Adrenal gland (tissue), 12 donors: ENCODE results near the gene DDR1. TPM values are rescaled to one million over a fixed set of nuclear protein-coding genes. Genes with fewer than 3 reads are reported as not detected.
"Not testable (repeated sequence)": the region's sequence is repeated elsewhere in the genome, so short reads cannot be mapped to it uniquely, and the experiment has no call there.

Experiments used
- DNase-seq, 7 donors: peaks; one replicate each; pipeline ENCODE4 v3.0.0-alpha.2; 2019 to 2020
- H3K27ac ChIP-seq, 5 donors: fragments of 200-600 bp; sonication (generic) in 4 of 5; 1 replicate in 3 of 5; 2 replicates in 2 of 5; pipeline versions ENCODE4 v1.5.1 to v1.8.0; 2016 to 2020; ENCODE audit warnings: mild to moderate bottlenecking in 1 of 5
- H3K27me3 ChIP-seq: fragments of 200-600 bp; 2 replicates; pipeline ENCODE4 v1.8.0; 2021
- H3K36me3 ChIP-seq, 2 donors: fragments of 200-600 bp; replicated peaks in 1 of 2; 1 replicate in 1 of 2; 2 replicates in 1 of 2; pipeline versions ENCODE4 v1.5.1 to v1.8.0; 2018 to 2022
- H3K4me1 ChIP-seq, 2 donors: fragments of 200-600 bp; replicated peaks in 1 of 2; 1 replicate in 1 of 2; 2 replicates in 1 of 2; pipeline versions ENCODE4 v1.5.1 to v1.8.0; 2018 to 2021
- H3K4me3 ChIP-seq, 4 donors: fragments of 200-600 bp; sonication (generic) in 3 of 4; one replicate each; pipeline ENCODE4 v1.5.1; 2016 to 2018
- H3K9me3 ChIP-seq, 3 donors: fragments of 200-600 bp; sonication (generic) in 1 of 3; replicated peaks in 1 of 3; 1 replicate in 2 of 3; 2 replicates in 1 of 3; pipeline versions ENCODE4 v1.5.1 to v1.8.0; 2016 to 2021
- POLR2A ChIP-seq, 2 donors: fragments of 450-650 bp; IDR thresholded peaks; one replicate each; pipeline ENCODE4 v1.6.1; 2017; ENCODE audit warnings: antibody characterized with exemption in 2 of 2, mild to moderate bottlenecking in 2 of 2, moderate library complexity in 1 of 2
- WGBS, 4 donors: extraction: QIAGEN DNeasy Blood & Tissue Kit in 2 of 4; methylation state at CpG; one replicate each; pipeline versions ENCODE4 v1.1.5 to v1.1.7; 2013 to 2017; 5-methylcytosine and 5-hydroxymethylcytosine counted together
- intact Hi-C, 2 donors: fragments of 100-400 bp; cut with DNase I; formaldehyde crosslinking; loops; one replicate each; pipeline versions ENCODE4 v1.14.1 to v1.15.0; 2022 to 2023
- polyA plus RNA-seq, 3 donors: library from polyadenylated mRNA; stranded (reverse); fragments of 200-250 nt in 2 of 3; fragments of 350-450 nt in 1 of 3; fragmentation: Illumina TruSeq in 1 of 3; extraction: RNeasy Lipid Tissue Mini Kit (QIAGEN cat#74804) in 1 of 3; gene quantifications; one replicate each; pipeline ENCODE4 v1.2.3, GENCODE V29; 2013 to 2014
- total RNA-seq, 9 donors: library from RNA; depleted of rRNA in 4 of 9; stranded (reverse); fragments of >200 nt in 4 of 9; fragments of 120-200 nt in 1 of 9; fragmentation: NEBNext Ultra II Directional in 1 of 9; extraction: Animal tissue kit (Norgen Biotek cat#: 25700) in 1 of 9; gene quantifications; one replicate each; pipeline versions ENCODE4 v1.1.0 to v1.2.4, GENCODE V29; 2013 to 2023
- TF ChIP-seq, protein P1 (sequence below), 6 experiments: fragments of 450-650 bp in 4 of 6; fragments of 200-600 bp in 2 of 6; sonication (generic) in 1 of 6; IDR thresholded peaks; 1 replicate in 5 of 6; 2 replicates in 1 of 6; pipeline versions ENCODE4 v1.5.1 to v1.8.0; 2016 to 2021; ENCODE audit warnings: antibody characterized with exemption in 6 of 6, mild to moderate bottlenecking in 2 of 6, moderate library complexity in 1 of 6
- donor health status: healthy with polysubstance abuse.
- donor health status: Bipolar disorder and iron deficiency.
- donor health status: DM: yes; HTN: yes; CAD: no.
- donor health status: DM: no; HTN: no; CAD: no.
- donor health status: DM: no; HTN: no; CAD: no.
- donor health status: DM: yes; HTN: yes; CAD: no.

Gene DDR1
- total and polyA plus RNA-seq, 12 donors: 18.0 to 239 (median 63.9) TPM

DNA sequence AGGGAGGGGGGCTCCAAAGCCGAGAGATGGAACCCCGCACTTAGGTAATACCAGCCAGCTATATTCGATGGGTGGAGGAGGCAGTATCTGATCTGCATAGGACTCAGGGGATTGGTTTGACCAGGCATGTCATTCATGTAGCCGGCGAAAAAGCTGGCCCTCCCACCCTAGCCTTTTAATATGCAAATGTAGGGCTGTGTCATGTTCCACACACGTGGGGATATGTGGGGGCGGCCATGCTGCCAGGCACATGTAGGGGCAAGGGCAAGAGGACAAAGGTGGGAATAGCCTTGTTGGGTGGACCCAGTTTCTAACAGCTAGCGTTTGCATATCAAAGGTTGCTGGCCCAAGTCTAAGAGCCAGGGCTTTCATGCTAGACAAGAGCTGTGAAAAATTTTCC lies 39.1 kb upstream of the DDR1 start:
- H3K27me3 ChIP-seq: no peaks in the 10 kb centered on the region
- H3K9me3 ChIP-seq: no peaks in the 10 kb centered on the region
- H3K27ac ChIP-seq: no peak overlapping the region
- peaks cover 0 to 19% of the 10 kb centered on the region in 2 donors for H3K4me1 ChIP-seq
- H3K36me3 ChIP-seq: no peaks in the 10 kb centered on the region
- H3K4me3 ChIP-seq: no peak overlapping the region
- no peak for DNase-seq
- TF ChIP-seq POLR2A (IDR thresholded peaks at IDR 0.05): no peak
- TF ChIP-seq, protein P1, sequence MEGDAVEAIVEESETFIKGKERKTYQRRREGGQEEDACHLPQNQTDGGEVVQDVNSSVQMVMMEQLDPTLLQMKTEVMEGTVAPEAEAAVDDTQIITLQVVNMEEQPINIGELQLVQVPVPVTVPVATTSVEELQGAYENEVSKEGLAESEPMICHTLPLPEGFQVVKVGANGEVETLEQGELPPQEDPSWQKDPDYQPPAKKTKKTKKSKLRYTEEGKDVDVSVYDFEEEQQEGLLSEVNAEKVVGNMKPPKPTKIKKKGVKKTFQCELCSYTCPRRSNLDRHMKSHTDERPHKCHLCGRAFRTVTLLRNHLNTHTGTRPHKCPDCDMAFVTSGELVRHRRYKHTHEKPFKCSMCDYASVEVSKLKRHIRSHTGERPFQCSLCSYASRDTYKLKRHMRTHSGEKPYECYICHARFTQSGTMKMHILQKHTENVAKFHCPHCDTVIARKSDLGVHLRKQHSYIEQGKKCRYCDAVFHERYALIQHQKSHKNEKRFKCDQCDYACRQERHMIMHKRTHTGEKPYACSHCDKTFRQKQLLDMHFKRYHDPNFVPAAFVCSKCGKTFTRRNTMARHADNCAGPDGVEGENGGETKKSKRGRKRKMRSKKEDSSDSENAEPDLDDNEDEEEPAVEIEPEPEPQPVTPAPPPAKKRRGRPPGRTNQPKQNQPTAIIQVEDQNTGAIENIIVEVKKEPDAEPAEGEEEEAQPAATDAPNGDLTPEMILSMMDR (IDR thresholded peaks at IDR 0.05): no peak
- WGBS, 4 donors: 87 to 91% (median 88%) methylated on average over 8 of the region's 8 CpGs
- intact Hi-C loops: no loop called here

DNA sequence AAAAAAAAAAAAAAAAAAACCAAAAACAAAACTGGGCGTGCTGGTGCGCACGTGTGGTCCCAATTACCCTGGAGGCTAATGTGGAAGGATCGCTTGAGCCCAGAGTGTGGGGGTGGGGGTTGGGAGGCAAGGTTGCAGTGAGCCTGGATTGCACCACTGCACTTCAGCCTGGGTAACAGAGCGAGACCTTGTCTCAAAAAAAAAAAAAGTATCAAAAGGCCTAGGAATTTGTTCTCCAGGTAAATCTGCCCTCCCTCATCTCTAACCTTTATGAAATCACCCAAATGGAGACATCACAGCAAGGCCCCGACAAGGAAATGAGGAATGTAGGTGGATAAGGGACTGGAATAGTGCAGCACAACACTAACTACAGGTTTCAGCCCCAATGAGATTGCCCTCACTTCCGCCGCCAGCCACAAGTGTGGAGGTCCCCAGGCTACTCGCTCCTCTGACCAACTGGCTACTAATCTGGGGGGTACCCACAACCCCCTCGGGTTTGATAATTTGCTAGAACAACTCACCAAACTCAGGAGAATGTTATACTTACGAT lies 36.8 kb upstream of the DDR1 start:
- intact Hi-C loops: no loop called here
- DNase-seq: no peak
- Histone ChIP-seq H3K4me3 (no peak overlapping the region), H3K4me1 (peaks cover 0 to 3% of the 10 kb centered on the region in 2 donors), H3K27ac (no peak overlapping the region), H3K9me3 (no peaks in the 10 kb centered on the region), H3K36me3 (no peaks in the 10 kb centered on the region), H3K27me3 (no peaks in the 10 kb centered on the region)
- TF ChIP-seq, protein P1 (IDR thresholded peaks at IDR 0.05): no peak
- TF ChIP-seq POLR2A (IDR thresholded peaks at IDR 0.05): no peak
- WGBS, 4 donors: 79 to 82% (median 81%) methylated on average over 11 of the region's 11 CpGs

DNA sequence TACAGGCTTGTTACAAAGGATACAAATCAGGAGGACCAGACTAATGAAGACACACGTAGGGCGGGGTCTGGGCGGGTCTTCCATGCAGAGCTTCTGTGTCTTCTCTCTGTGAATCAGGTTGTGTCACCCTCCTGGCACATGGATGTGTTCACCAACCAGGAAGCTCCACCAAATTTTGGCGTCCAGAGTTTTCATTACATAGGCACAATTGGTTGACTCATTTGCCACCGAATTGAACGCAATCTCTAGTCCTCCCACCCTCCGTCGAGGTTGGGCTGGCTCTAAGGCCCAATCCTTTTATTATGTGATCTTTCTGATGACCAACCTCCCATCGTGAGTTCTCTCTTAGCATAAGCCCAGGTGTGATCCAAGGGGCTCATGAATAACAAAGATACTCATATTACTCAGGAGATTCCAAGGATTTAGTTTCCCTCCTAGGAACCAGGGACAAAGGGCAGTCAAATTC lies 36.3 kb upstream of the DDR1 start:
- intact Hi-C loops: no loop called here
- no peak for TF ChIP-seq POLR2A (IDR thresholded peaks at IDR 0.05)
- TF ChIP-seq, protein P1 (IDR thresholded peaks at IDR 0.05): no peak
- H3K36me3 ChIP-seq: no peaks in the 10 kb centered on the region
- no peak overlapping the region for H3K4me3 ChIP-seq
- H3K9me3 ChIP-seq: no peaks in the 10 kb centered on the region
- 76 to 82% (median 79%) methylated on average over 9 of the region's 9 CpGs for WGBS, 4 donors
- DNase-seq: no peak
- H3K4me1 ChIP-seq: no peaks in the 10 kb centered on the region
- no peak overlapping the region for H3K27ac ChIP-seq
- no peaks in the 10 kb centered on the region for H3K27me3 ChIP-seq

DNA sequence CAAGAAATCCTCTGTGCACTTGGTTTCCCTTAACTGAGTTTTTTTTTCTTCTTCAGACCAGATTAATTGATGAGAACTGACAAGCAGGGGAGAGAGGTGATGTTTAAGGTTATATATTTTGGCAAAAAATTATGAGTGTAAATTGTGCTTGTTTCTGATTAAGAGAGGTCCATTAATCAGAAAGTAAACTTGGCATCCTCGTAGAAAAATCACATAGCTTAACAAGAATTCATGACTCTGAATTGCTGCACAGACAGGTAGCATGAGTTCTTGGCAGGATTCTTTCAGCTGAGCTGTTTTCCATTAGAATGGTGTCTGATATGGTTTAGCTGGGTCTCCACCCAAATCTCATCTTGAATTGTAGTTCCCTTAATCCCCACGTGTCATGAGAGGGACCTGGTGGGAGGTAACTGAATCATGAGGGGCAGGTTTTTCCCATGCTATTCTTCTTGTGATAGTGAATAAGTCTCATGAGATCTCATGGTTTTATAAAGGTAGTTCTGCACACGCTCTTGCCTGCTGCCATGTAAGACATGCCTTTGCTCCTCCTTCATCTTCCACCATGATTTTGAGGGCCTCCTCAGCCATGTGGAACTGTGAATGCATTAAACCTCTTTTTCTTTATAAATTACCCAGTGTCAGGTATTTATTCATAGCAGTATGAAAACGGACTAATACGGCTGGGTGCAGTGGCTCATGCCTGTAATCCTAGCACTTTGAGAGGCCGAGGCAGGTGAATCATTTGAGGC lies 34.2 kb upstream of the DDR1 start:
- no peaks in the 10 kb centered on the region for H3K27me3 ChIP-seq
- WGBS, 4 donors: 70 to 82% (median 76%) methylated on average over 6 of the region's 6 CpGs
- H3K9me3 ChIP-seq: no peaks in the 10 kb centered on the region
- DNase-seq: no peak
- H3K4me3 ChIP-seq: no peak overlapping the region
- intact Hi-C loops: no loop called here
- H3K4me1 ChIP-seq: no peaks in the 10 kb centered on the region
- no peak overlapping the region for H3K27ac ChIP-seq
- TF ChIP-seq, protein P1 (IDR thresholded peaks at IDR 0.05): no peak
- no peak for TF ChIP-seq POLR2A (IDR thresholded peaks at IDR 0.05)
- H3K36me3 ChIP-seq: no peaks in the 10 kb centered on the region

DNA sequence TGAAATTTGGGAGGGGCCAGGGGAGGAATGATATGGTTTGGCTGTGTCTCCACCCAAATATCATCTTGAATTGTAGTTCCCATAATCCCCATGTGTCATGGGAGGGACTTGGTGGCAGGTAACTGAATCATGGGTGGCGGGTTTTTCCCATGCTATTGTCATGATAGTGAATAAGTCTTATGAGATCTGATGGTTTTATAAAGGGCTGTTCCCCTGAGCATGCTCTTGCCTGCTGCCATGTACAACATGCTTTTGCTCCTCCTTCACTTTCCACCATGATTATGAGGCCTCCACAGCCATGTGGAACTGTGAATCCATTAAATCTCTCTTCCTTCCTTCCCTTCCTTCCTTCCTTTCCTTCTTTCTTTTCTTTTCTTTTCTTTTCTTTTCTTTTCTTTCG lies 31.9 kb upstream of the DDR1 start:
- H3K36me3 ChIP-seq, H3K27me3 ChIP-seq, H3K4me3 ChIP-seq, H3K4me1 ChIP-seq, intact Hi-C loops, H3K27ac ChIP-seq, DNase-seq, H3K9me3 ChIP-seq: not testable (repeated sequence)
- 92 to 100% (median 94%) methylated on average over 2 of the region's 2 CpGs for WGBS, 4 donors
